ENCODE results near the gene MAML2.
"Not testable (repeated sequence)": the region's sequence is repeated elsewhere in the genome, so short reads cannot be mapped to it uniquely, and the experiment has no call there.

The MAML2 gene

DNA sequence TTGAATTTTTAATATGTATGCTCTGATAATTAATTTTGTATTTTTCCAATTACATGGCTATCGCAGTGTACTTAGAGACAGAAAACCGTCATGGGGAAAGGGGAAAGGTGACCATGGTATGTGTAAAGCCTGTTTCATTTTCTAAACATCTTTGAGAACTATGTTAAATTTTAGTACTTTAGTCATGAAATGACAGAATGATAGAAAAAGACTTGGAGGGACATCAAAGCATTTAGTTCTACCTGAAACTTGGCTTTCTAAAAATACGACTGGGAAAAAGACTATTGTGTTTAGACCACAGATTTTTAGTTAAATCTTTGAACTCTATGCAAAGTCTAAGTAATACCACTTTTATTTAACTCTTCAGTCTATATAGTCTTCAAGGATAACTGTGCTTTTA, 54.1 kb downstream of the MAML2 start:
- no peak for DNase-seq

DNA sequence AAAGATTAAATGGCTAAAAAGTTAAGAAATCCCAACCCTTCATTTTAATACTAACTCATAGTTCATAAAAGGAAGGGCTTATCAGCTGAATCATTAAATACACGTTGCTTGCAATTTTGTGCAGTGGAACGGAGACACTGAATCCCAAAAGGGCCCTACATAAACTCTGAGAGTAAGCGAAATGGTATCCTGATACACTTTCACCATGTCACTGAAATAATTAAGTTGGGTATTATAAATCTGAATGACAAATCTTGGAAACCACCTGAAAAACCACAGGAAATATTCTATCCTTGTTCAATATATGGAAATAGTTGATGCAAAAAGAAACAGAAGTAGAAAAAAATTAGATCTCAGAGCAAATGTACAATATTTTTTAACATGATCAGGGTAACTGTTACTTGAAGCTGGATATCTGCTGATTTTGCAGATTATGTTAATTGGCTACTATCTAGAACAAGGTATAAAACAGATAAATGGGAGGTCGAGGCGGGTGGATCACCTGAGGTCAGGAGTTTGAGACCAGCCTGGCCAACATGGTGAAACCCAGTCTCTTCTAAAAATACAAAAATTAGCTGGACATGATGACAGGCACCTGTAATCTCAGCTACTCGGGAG, 55.1 kb downstream of the MAML2 start:
- no peak for DNase-seq

DNA sequence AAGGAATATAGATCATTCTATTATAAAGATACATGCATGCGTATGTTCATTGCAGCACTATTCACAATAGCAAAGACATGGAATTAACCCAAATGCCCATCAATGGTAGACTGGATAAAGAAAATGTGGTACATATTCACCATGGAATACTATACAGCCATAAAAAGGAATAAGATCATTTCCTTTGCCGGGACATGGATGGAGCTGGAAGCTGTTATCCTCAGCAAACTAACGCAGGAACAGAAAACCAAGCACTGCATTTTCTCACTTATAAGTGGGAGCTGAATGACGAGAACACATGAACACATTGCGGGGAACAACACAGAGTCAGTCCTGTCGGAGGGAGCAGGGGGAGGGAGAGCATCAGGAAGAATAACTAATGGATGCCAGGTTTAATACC, 57.0 kb downstream of the MAML2 start:
- not testable (repeated sequence) for DNase-seq

DNA sequence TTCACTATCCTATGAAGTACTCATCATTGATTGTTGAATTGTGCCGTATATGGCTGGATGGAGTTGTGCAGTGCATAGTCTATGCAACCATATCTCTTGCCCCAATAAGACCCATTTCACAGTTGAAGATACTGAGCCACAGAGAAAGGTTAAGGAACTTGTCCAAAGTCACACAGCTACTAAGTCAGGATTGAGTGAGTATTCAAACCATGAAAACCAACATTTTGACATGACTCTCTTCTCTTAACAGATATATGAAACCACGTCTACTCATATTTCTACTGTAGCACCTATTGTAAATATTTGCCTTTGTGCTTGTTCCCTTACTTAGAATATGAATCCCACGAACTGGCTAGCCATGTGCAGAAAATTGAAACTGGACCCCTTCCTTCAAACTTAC, 58.1 kb downstream of the MAML2 start:
- no peak for DNase-seq

DNA sequence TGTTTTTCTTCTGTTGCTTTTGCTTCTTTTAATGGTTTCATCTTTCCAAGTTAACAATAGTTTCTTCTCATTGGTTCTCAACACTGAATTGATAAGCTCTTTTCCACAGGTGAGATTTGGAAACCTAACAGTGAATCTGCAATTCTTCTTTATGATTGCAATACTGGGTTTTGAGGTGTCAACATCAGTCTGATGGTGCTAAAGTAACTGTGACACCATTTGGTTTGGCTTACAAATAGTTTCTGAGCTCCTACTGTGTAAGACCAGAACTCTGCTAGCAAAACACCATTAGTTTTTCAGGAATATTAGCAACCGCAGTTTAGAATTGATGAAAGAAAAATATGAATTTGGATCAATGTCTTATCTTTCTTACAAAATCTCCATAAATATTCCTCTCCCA, 58.6 kb downstream of the MAML2 start:
- no peak for DNase-seq

DNA sequence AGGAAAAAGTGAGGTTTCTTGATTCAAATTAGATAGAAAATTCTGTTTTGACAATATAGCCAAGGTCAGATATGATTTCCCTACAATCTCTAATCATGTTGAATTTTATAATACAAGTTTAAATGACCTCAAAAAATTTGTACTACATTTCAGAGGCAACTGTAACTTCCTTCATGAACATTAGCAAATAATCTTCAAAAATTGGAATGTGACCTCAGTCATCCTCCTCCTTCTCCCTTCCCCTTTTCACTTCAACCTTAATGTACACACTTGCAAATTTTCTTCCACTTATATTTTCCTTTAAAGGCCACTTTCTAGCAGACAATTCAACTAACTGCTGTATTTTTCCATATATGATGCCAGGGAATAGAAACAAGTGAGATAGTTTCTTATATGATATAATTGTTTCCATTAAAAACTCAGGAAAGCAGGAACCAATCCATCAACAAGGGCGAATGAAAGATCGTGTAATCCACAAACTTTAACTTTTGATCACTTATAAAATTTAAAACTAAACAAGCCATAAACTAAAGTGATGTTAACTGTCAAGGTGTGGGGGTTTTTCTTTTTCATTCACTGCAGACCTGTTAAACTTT, 60.3 kb downstream of the MAML2 start:
- no peak for DNase-seq

DNA sequence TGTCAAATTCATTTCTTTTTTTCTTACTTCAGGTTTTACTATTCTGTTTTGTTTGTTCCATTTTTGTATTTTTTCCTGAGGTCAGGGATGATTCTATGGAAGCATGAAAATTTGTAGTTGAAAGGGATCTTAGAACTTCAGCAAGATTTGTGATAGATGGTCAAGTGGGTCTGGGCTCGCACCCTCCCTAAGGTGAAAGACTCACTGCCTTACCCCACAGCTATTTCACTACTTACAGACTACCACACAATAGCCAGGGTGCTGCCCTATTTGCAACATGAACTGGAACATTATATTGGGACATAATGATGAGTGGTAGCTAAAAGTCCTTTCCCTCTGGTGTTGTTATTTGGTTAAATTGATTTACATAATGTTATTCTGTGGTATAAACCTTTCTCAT, 62.6 kb downstream of the MAML2 start:
- no peak for DNase-seq

DNA sequence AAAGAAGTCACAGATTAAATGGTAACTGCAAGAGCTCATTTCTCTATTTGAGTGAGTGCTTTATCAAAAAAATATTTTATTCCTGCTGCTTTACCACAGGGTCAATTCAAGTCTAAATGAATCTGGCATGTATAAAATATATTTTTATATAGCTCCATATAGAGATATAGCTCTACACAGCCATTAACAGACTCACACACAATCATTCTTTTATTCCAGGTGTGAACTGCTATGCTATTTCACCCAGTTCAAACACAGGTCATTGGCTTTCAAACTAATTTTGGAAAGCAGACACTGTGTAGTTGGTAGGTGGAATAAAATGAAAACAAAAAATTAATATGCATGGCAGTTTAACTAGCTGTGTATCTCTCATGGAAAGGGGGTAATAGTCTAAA, 63.1 kb downstream of the MAML2 start:
- DNase-seq, result no peak

DNA sequence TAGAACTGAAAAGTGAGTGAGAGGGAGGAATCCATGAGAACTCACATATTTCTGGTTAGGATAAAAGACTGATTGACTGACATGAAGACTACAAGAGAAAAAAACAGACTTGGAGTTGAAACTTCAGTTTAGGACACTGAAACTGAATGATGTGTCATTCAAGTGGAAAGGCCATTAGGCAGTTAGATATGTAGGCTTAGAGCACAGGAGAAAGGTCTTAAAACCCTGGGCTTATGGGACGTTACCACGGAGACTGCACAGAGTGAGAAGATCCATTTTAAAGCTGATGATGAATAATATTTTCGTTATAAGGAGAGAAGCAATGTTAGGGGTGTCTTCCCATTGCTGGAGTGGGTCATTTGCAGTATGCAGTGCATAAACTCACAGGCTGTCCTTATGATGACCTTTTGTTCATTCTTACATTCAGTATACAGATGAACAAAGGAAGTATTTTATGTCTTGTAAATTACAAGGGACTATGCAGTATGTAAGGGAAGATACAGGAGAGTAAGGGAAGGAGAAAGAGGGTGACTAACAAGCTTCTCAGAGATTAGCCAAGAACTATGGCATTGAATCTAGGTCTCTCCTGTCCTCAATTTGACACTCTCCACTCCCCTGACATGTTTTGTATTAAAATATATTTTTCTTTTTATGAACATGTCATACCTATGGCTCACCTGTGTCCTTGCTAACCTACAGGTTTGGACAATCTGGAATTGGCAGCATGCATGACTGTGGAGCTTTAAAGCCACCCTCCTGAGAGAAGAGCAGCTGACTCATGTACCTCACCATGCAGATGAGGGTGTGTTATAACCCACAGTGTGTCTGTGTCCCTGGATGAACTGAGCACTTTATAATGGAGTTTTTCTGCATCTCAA, 63.7 kb downstream of the MAML2 start:
- DNase-seq, result no peak

DNA sequence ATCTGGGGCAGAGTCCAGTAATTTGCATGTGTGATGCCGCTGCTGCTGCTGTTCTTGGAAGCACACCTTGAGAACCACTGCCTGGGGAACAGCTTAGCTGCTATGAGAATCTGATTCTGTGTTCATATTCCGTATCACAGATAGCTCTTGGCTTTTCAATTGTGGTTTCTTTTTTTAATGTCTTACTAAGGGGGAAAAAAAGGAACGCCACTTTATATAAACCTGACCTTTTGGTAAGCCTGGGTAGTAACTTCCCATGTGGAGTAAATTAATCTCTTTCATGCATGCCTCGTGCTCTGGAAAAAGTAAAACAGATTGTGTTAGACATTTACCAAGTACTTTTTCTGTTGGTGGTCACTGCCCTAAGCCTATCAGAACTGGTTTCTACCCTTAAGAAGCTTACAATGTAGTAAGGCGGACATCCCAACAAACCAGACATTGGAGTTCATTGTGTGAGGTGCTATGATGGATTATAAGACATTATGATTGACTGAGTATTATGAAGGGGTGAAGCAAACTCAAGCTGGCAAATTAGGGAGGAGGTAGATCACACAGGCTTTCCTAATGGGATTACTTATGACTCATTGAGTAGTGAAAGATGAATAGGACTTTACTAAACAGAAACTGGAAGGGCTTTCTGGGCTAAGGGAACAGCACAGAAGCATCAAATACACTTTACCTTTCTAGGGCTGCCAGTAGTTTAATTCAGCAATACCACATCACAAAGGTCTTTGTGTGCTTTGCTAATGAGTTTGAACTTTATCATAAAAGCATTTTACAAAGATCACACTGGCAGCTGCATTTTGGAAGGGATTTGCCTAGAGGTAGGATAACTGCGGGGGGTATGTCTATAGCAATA, 64.7 kb downstream of the MAML2 start:
- no peak for DNase-seq

DNA sequence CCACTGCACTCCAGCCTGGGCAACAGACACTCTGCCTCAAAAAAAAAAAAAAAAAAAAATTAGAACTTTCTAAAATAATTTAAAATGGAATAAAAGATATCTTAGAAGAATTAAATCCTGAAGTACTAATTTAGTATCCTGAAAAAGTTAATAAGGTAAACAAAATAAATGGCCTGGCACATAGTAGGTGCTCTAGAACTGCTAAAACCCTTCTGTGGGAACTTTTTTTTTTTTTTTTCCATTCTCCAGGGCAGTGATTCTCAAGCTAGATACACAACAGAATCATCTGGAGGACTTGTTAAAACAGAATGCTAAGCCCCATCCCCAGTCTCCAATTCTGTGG, 65.3 kb downstream of the MAML2 start:
- no peak for DNase-seq

DNA sequence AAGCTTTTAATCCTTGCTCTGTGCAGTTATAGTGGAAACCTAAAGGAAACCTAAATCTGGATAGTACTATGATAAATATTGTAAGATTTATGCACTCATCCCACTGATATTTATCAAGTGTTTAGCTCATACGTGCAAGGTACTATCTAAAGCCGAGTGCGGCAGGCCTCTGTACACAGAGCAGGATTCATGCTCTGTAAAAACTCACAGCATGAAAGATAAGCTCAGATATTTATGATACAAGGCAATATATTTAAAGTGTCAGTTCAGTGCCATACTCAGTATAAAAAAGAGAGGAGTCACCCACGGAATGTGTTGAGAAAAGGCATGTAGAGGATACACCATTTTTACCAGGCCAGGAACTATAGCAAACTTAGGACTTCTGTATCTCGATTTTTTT, 66.2 kb downstream of the MAML2 start:
- DNase-seq, result no peak

DNA sequence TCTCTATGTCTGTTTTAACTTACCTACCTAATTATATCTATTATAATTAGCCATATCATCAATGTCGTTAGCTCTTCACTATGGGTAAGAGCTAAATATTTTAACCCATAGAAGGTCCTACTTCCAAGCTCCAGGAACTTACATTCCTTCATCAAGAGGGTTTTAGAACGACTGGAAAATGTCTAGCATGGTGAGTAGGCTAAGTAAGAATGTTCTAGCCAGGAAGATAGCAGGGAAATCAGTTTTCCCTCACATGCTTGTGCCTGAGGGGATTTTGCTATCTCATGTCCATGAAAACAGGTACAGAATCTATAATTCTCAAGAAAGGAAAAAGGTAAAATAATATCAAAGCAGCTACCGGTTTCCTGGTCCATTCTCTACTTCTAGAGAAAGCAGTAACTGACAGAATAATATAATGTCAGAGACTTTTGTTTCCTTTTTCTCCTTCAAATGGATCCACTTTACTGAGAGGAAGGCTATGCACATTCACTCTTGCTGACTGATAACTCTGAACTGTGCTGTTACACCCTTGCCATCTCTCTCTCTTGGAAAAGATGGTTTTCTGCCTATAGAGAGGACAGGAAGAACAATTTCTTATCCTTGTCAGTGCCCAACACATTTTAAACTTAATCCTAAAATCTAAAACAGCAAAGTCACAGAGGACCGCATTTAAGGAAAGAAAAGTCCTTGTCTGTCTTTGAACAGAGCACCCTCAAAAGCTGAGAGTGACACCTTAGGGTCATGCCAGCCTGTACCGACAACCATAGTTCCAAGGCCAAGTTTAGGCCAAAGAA, 67.0 kb downstream of the MAML2 start:
- no peak for DNase-seq

DNA sequence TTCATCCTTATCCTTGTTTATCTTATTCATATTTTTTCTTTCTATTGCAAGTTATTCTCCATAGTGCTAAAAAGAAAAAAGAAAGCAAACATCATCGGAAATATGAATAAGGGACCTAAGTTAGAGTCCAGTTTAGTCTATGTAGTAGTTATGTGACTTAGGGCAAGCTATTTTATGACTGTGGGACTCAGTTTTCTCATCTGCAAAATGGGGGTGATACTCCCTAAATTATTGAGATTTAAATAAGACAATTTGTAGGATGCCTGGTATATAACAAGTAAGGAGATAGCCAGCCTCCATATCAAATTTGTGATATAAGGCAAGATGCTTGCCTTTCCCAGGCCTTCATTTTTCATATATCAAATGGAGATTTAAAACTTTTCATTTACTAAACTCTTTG, 69.5 kb downstream of the MAML2 start:
- no peak for DNase-seq

DNA sequence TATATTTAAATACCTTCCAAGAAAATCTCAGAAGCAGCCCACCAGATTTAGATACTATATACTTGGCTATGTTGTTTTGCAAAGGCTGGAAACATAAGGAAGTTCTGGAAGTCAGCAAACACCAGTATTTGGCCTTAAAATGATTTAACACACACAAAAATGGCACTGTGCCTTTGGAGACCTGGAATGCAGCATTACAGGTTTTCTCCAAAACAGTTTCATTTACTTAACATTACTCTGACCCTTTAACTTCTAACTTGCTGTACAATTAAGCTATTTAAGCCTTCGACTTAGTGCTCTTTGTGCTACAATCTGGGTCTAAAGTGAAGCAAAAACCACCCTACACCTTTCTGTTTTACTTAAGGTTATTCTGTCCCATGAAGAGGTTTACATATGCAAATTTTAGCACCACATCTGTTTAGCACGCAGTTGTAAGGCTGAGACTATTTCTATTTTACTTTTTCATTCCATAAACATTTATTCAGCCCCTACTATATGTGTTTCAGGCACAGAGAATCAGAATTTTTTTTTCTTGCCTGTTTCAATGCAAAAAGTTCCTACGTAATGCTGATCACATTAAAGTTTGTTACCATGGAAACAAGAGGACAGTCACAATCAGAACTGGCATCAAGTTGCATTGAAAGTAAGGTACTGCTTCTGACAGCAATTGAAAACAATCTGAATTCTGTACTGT, 70.3 kb downstream of the MAML2 start:
- DNase-seq, result no peak

DNA sequence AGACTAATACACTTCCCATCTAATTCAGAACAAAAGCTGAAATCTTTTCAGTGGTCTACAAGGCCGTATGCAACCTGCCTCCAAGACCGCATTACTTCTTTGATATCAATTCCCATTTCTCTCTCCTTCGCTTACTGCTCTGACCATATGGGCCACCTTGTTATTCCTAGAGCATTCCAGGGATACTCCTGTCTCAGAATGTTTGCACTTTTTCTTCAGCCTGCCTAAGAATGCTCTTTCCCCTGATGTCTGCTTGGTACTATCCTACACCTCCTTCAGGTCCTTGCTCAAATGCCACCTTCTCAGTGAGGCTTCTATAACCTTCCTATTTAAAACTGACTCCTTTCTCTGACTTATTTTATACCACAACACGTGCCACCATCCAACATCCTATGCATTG, 71.2 kb downstream of the MAML2 start:
- no peak for DNase-seq

DNA sequence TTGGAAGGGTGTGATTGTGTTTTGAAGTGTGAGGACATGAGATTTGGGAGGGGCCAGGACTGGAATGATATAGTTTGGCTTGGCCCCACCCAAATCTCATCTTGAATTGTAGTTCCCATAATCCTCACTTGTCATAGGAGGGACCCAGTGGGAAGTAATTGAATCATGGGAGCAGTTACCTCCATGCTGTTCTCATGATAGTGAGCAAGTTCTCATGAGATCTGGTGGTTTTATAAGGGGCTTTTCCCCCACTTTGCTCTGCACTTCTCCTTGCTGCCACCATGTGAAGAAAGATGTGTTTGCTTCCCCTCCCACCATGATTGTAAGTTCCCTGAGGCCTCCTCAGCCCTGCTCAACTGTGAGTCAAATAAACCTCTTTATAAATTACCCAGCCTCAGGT, 71.6 kb downstream of the MAML2 start:
- DNase-seq, result not testable (repeated sequence)

DNA sequence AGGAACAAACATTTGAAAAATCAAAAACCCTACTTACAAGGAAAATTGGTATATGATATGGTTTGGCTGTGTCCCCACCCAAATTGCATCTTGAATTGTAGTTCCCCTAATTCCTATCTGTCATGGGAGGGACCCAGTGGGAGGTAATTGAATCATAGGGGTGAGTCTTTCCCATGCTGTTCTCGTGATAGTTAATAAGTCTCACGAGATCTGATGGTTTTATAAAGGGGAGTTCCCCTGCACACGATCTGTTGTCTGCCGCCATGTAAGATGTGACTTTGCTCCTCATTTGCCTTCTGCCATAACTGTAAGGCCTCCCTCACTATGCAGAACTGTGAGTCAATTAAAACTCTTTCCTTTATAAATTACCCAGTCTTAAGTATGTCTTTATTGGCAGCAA, 74.5 kb downstream of the MAML2 start:
- not testable (repeated sequence) for DNase-seq

DNA sequence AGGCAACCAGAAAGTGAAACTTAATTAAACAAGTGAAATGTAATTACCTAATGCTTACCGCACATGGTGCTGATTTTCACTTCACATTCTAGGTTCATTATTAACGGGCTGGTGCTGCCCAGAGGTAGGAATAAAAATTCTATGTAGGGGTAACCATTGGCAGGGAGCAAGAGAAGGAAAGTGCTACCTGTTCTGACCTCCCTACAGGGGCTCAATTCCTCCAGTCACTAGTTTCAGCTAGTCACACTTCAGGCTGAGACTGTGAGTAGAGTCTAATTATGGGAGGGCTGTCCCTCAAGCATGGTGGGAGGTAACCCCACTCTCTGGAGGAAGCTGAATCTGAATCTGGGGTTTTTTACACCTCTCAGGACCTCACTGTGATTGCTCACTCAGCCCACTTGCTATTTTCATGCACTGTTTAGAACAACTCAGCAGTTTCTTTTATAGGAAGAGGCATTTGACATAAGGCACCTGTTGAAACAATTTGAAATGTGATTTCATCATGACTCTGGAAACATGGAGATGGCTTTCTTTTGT, 75.4 kb downstream of the MAML2 start:
- no peak for DNase-seq

DNA sequence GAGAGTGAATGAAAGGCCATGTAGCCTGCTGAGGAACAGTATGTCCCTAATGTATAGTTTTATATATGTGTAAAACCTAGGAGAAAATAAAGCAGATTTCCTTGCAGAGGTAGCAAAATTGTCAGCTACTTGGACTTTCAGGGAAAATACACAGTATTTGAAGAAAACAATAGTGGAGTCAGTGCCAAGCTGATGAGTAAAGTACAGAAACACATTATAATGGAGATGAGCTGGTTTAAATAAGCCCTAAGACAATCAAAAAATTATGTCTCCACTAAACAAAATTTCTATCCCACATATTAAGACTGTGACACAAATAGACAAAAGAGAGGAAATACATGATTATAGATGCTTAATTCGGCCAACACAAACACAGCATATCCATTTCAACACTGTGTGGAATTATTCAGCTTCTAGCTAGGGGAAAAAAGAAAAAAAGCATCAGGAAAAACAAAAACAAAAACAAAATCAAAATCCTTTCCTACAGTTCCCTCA, 75.9 kb downstream of the MAML2 start:
- DNase-seq, result no peak

DNA sequence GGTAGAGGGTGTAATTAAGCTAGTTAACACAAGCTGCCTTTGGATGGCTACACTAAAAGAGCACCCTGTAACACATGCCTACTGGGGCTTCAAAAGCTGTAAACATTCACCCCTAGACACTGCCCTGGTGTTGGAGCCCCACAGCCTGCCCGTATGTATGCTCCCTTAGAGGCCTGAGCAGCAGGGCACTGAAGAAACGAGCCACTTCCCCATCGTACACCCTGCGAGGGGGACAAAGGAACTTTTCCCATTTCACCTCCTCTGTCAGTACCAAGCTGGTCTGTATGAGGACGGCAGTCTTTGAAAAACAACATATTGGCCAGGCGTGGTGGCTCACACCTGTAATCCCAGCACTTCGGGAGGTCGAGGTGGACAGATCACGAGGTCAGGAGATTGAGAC, 77.0 kb downstream of the MAML2 start:
- no peak for DNase-seq

Data from DMS 273 treated with DMSO at 0.1 percent for 48 hours (cell line).